Measurements from ENCODE around the gene SPATA22. TPM values are rescaled to one million over a fixed set of nuclear protein-coding genes. Genes with fewer than 3 reads are reported as not detected.

Gene SPATA22
- polyA plus RNA-seq, 3 donors: 0.28 to 1.1 (median 0.56) TPM

Other genes with a start within 250 kb of the SPATA22 start
- gene OR3A1, start 173.5 kb downstream of the SPATA22 start, polyA plus RNA-seq (ENCODE audit: insufficient read length in 3 of 3): under 1 TPM in 2 of 3 donors, not detected in 1; 0.15 to 0.21 TPM
- under 1 TPM; 0.24 to 0.54 (median 0.49) TPM for gene OR3A2, start 85.5 kb downstream of the SPATA22 start, polyA plus RNA-seq (ENCODE audit: insufficient read length in 3 of 3)
- under 1 TPM in 1 of 3 donors, not detected in 2; 0.17 TPM for gene OR1E1, start 73.4 kb downstream of the SPATA22 start, polyA plus RNA-seq (ENCODE audit: insufficient read length in 3 of 3)
- gene OR3A3, start 60.4 kb downstream of the SPATA22 start, polyA plus RNA-seq (ENCODE audit: insufficient read length in 3 of 3): under 1 TPM in 1 of 3 donors, not detected in 2; 0.06 TPM
- gene OR1E2, start 38.0 kb downstream of the SPATA22 start, polyA plus RNA-seq (ENCODE audit: insufficient read length in 3 of 3): not detected
- 10 to 100 TPM; 23.1 to 25.5 (median 24.3) TPM for gene ASPA, start 4.2 kb upstream of the SPATA22 start, polyA plus RNA-seq (ENCODE audit: insufficient read length in 3 of 3)
- gene TRPV3, start 86.0 kb upstream of the SPATA22 start, polyA plus RNA-seq (ENCODE audit: insufficient read length in 3 of 3): under 1 TPM; 0.67 to 0.97 (median 0.91) TPM
- gene TRPV1, start 137.6 kb upstream of the SPATA22 start, polyA plus RNA-seq (ENCODE audit: insufficient read length in 3 of 3): 1 to 10 TPM; 6.5 to 8.1 (median 7.9) TPM
- gene SHPK, start 164.4 kb upstream of the SPATA22 start, polyA plus RNA-seq (ENCODE audit: insufficient read length in 3 of 3): 10 to 100 TPM; 12.1 to 15.7 (median 12.6) TPM
- 10 to 100 TPM; 19.2 to 21.5 (median 19.6) TPM for gene CTNS, start 164.9 kb upstream of the SPATA22 start, polyA plus RNA-seq (ENCODE audit: insufficient read length in 3 of 3)
- 10 to 100 TPM; 84.5 to 98.5 (median 92.6) TPM for gene TAX1BP3, start 196.8 kb upstream of the SPATA22 start, polyA plus RNA-seq (ENCODE audit: insufficient read length in 3 of 3)
- 10 to 100 TPM; 22.8 to 26.7 (median 26.4) TPM for gene EMC6, start 197.0 kb upstream of the SPATA22 start, polyA plus RNA-seq (ENCODE audit: insufficient read length in 3 of 3)
- gene P2RX5, start 224.3 kb upstream of the SPATA22 start, polyA plus RNA-seq (ENCODE audit: insufficient read length in 3 of 3): 1 to 10 TPM; 1.2 to 1.6 (median 1.4) TPM